GM04503 (cell line): ENCODE data around the gene MNX1.

Experiments
- DNase-seq: peaks from one replicate; pipeline ENCODE4 v3.0.0-alpha.2; 2012; ENCODE audit warnings: low read depth

The MNX1 gene

DNA sequence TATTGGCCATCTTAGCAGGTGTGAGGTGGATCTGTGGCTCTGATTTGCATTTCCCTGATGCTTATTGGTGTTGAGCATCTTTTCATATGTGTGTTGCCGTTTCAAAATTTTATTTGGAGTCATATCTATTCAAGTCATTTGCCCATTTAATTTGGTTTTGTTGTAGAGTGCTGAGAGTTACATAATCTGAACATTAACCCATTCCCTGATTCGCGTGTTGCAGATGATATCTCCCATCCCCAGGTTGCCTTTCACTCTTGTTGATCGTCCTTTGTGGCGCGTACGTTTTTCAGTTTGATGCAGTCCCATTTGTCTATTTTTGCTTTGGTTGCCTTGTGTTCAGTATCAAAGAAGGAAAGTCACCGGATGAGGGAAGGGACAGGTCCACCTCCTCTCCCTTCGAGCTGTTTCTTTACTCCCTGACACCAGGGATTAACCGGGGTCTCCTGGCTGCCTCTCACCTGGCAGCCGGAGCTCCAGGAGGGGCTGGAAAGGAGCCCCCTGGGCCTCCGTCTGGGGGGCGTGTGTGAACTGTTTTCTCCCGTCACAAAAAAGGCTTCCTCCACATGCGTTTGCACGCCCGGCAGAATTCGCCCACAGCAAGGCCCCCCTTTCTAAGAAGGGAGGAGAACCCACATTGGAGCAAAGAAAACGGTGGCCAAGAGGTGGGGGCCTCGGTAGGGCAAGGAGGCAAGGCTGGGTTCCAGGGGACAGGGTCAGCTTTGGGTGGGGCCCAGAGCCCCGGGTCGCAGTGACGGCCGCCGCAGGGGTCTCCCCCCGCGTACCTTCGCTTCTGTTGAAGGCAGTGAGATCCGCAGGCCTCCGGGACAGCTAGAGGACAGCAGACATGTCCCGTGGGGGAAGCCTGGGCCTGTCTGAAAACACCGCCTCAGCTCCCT lies 8.3 kb downstream of the MNX1 start:
- no peak for DNase-seq

DNA sequence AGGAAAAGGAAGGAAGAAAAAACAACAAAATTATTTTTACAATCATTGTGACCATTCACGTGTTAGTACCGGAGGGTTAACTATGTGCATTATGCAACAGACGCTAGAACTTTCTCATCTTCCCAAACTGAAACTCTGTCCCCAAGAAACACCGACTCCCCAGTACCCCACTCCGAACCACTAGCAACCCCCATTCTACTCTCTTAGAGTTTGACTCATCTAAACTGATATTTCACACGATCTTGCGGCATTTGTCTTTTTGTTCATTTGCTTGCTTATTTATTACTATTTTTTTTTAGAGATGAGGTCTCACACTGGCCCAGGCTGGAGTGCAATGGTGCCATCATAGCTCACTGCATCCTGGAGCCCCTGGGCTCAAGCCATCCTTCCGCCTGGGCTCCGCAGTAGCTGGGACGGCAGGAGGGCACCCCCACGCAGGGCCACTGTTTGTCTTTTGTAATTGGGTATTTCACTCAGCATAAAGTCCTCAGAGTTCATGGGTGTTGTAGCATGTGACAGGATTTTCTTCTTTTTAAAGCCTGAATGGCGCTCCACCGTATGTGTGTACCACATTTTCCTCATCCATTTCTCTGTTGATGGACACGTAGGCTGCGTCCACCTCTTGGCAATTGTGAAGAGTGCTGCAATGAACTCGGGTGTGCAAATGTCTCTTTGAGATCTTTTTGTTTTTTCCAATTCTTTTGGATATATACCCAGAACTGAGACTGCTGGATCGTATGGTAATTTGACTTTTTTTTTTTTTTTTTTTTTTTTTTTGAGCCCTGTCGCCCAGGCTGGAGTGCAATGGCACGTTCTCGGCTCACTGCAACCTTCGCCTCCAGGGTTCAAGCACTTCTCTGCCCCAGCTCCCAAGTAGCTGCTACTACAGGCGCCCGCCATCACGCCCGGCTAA lies 9.5 kb downstream of the MNX1 start:
- no peak for DNase-seq

DNA sequence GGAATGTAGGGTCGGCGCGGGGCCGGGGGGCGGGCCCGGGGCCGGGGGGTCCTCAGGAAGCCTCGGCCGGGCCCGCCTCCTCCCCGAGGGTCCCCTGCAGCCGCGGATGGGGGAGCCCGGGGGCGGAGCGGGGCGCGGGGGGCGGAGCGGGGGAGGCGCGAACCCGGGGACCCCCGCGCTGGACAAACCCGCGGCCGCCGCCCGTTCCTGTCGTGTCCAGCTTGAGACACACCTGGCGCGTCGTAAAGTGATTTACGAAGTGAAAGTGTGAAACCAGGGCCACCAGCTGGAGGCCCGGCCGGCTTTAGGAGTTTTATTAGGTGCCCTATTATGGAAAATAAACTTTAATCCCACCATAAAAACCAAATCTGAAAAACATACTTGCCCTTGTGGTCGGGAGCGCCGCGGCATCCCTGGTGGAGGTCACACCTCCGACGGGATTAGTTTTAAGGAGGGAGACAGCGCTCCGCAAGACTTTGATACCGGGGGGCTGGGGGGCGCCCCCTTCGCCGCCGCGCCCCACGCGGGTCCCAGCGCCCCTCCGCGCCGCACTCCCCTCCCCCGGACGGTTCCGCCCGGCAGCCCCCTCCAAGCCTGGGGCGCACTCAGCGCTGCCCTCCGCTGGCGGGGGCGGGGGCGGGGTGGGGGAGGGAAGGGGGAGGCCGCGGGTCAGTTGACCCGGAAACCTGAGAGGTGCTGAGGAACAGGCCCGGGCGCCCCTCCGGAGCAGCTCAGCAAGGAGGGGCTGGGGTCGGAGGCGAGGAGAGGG lies 10.3 kb downstream of the MNX1 start:
- DNase-seq, result no peak

DNA sequence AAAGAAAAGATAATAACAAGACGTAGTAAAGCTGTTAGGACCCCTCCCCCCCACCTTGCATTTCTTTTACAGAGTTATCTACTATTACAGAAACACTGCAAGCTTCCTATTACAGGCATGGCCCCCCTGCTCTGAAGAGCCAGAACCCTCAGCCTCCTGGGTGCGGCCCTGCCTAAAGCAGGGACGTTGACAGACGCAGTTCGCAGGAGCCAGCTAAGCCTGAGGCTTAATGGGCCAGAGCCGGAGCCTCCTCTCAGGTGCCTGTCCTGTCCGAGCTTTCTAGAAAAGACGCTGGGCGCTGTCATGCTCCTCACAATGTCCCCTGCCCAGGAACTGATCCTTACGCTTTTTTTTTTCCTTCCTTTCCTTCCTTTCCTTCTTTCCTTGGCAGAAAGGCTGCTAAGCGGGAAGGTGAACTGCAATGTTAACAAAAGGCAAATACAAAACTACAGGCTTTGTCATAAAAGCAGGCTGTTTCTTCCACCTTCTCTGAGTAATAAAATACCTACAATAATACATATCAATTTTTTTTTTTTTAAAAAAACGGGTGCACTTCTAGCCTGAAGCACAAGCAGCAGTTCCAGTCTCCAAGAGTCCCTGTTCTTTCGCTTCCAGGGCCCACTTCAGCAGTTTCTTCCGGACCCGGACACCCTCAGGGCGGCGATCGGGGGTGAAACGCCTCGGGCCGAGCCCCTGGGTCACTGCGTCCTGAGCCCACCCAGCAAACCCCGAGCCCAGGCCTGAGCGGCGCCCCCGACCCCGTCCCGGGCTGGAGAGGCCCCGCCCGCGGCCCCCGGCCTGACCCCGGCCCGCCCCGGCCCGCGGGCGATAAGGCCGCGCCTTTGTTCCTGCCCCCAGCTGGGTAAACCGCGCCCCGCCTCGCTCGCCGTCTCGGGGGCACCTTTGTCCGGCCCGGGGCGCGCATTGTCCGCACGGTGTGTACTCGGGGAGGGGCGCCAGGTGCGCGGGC lies 11.2 kb downstream of the MNX1 start:
- no peak for DNase-seq

DNA sequence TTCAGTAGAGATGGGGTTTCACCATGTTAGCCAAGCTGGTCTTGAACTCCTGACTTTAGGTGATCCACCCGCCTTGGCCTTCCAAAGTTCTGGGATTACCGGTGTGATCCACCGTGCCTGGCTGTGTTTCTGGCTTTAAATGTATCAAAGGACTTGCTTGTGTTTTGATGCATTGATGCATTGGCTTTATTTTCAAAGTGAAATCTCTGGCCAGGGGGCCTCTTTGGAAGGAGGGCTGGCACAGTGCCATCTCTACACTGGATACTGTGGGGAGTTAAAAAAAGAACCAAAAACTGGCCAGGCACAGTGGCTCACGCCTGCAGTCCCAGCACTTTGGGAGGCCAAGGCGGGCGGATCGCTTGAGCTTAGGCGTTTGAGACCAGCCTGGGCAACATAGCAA lies 16.0 kb downstream of the MNX1 start:
- no peak for DNase-seq

DNA sequence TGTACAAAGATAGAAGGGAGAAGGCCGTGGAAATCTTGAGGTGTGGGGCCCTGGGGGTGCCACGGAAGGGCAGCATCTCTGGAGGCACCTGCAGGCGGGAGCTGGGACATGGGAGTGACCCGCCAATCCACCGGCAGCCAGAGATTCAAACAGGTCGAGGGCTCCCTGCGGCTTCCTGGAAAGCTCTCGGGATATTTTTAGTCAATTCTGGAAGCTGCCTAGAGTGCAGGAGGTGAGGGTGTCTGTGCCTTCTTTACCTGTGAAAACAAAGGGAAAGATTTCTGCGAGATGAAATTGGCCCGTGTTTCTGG lies 16.6 kb downstream of the MNX1 start:
- no peak for DNase-seq

DNA sequence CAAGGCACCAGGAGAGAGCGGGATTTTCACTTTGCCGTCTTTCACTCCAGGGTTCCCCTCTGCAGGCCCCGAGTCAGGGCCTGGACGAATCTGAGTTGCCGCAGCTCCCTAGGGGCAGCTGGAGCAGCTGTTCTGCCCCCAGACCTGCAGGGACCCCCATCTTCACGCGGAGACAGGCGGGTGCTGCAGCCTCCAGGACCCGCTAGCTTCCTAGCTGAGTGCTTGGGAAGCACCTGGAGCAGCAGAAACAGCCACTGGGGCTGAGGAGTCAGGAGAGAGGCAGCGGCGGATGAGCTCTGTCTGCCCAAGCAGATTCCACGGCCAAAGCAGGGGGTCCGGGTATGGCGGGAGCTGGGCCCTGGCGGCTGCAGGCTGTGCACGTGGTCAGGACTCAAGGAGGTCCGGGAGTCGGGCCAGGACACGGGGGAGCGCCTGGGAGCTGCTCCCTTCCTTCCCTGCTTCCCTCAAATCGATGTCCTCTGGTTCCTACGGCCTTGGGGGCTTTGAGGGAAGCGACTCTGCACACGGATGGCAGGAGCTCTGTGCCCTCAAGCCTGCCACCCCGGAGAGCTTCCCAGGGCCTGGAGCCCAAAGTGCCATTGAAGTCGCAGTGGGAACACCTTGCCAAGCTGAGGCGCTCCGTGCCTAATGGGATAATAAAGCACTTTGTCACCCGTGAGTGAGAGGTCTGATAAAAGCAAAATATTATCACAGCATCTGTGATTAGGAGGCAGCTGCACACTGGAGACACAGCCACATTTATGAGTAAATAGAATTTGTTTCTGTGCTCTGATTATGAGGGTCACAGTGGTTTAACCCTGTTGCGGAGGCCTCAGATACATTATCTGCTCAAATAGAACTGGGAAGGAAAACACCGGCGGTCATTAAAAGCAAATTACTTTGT lies 17.2 kb downstream of the MNX1 start:
- no peak for DNase-seq

DNA sequence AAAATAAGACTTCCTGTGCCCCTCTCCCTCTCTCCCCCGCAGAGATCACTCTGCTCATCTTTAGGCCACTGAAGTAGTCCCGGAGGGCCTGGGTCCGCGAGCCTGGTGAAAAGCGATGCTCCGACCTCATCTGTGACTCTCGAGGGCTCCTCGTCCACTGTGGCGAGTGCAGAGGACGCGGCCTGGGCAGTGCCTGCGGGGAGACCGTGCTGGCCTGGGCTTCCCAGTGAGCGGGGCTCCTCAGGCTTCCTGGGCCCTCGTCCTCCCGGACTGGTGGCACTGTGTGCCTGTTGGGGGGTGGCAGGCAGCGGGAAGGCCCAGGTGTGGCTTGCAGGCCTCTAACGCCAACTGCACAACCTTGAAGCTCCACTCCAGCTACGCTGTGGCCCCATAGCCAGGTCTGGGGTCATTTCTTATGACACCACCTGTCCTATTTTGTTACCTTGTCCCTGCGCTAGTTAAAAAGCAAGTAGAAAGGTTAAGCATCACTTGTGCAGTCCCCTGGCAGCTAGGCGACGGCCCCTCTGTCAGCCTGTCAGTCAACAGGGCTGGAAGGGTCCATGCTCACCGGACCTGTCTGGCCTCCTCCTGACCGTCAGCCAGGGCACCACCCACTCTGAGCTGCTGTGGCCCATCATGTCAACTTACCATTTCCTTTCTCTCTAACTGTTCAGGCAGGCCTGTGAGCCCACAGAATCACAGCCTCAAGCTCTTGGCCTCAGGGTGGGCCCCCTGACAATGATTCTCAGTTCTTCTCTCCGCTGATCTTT lies 20.5 kb downstream of the MNX1 start:
- DNase-seq, result no peak

DNA sequence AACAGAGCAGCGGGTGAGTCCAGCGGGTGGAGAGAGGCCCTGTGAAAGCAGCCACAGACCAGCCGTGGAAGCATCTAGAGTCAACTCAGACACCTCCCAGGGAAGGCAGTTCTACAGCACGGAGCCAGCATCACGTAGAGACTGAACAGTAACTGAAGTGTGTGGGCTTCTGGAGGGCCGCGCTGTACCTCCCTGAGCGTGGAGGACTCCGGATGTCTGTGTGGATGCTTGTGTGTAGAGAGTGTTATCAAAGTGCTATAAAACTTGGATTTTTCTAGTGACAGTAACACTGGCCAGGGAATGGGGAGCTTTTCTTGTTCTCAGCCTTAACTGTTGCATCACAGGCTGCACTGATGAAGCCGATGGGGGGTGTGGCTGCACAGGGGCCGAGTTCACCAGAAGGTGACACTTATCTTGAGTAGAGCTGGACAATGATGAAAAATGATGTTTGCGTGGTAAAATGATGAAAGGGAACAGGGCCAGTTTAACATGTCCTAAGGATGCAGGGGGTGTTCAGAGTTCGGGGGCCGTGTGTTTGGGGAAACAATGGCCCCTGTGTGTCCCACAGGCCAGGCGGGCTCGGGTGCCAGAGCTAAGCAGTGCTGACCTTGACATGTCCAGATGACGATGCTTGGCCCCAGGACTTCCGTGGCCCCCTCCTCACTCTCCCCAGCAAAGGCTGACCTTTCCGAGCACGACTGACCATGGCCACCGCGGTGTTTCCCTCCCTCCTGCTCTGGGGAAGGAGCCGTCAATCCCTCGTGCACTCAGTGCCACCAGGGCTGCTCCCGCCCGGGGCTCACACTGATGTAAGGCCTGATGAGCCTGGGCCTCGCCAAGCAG lies 21.9 kb downstream of the MNX1 start:
- no peak for DNase-seq

DNA sequence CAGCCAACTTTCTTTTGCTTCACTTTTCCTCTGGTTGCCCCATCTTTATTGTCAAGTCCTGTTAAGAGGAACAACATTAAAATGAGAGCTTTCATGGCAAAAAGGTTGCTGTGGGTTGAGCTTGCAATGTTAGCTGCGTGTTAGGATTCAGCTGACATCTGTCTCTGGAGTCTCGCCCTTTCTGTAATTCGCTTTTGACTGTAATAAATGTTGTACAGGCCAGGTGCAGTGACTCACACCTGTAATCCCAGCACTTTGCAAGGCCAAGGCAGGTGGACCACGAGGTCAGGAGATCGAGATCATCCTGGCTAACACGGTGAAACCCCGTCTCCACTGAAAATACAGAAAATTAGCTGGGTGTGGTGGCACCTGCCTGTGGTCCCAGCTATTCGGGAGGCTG lies 24.1 kb downstream of the MNX1 start:
- DNase-seq, result no peak

DNA sequence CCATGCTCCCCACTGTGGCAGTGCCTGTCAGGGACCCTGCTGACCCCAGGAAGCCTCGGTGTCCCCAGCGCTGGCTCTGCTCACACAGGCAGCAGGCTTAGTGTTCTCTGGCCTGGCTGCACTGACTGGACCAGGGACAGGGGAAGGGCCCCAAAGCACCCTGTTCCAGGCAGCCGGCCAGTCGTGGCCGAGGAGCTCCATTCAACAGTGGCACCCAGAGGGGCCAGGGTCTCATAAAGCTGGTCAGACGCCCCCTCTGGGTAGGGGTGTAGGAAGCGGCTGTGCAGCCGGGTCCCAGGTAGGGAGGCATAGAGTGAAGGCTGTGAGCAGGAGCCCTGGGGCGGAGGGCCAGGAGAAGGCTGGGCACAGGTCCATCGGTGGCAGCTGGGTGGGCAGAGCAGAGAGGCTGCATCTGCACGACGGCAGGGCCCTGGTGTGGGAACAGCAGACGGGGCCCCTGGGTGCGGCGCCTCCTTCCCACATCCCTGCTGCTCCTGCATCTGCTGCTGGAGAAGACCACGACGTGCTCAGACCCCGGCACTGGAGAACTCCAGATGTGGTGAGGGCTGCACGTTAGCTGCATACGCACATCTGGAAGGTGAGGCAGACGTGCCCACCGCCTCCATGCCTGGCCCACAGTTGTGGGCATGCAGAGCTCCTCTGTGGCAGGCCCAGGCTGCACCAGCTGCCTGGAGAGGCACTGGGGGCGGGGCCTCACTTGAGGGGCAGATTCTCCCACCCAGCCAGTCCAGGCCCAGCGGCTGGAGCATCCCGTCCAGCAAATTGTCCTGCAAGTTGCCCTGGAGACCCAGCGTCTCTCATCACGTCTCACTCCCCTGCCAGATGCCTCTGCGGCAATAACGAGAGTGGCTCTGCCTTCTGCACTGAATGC lies 25.1 kb downstream of the MNX1 start:
- DNase-seq, result no peak

DNA sequence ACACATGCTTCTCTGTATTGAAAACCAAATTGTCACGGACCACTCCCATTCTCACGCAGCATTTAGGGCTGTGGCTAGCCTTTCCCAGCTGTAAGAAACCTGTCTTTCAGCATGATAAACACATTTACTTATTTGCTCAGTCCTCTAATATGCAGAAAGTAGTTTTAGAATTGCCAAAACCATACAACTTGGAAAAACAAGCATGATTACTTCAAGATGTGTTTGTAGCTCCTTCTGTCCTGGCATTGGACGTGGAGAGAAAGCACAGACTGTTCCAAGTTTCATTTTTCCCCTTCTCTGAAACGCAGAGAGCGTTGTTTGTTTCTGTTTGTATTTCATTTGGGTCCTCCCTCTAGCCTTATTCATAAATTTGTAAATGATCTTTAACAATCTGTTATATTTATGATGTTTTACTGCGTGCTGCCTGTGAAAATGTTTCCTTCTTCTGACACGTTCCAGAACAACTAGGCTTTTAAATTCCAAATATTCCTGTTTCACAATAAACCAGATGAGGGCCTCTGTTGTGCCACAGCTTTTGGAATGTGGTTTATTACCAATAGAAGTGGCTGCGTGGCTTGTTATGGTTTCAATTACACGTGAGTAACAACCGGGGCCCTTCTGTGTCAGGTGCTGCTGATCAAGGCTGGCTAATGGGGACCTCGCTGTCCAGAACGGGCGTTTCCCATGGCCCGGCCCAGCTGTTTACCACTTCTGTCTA lies 26.1 kb downstream of the MNX1 start:
- DNase-seq, result peak; percentile 90

DNA sequence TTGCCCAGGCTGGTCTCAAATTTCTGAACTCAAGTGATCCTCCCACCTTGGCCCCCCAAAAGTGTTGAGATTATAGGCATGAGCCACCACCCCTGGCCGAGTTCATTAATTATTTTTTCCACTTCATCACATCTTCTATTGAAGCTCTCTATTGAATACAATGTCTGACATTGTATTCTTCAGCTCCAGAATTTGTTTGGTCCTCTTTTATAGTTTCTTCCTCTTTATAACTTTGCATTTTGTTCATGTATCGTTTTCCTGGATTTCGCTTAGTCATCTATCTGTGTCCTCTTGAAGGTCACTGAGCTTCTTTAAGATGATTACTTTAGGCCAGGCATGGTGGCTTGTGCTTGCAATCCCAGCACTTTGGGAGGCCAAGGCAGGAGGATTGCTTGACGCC lies 30.8 kb downstream of the MNX1 start:
- DNase-seq, result no peak

DNA sequence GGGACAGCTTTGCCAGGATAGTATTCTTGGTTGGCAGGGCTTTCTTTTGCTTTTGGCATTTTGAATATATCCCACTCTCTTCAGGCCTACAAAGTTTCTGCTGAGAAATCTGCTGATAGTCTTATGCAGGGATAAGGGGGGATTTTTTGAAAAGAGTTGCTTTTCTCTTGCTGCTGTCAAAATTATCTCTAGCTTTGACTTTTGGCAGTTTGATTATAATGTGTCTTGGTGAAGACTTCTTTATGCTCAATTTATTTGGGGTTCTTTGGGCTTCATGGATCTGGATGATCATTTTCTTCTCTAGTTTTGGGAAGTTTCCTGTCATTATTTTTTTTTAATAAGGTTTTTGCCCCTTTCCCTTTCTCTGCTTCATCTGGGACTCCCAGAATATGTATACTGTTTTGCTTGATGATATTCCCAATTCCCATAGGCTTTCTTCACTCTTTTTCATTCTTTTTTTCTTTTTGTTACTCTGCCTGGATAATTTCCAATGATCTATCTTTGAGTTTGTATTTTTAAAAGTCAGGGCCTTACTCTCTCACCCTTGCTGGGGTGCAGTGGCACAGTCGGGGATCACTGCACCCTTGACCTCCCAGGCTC lies 31.4 kb downstream of the MNX1 start:
- no peak for DNase-seq

DNA sequence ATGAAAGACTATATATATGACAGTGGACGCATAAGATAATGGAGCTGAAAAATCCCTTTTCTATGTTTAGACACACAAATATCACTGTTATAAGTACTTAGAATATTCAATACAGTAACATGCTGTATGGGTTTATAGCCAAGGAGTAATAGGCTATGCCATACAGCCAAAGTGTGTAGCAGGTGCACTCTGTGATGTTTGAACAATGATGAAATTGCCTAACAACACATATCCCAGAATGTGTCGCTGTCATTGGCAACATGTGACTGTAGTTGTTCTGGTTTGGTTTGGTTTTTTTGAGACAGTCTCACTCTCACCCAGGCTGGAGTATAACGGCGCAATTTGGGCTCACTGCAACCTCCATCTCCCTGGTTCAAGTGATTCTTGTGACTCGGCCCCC lies 34.8 kb downstream of the MNX1 start:
- no peak for DNase-seq

DNA sequence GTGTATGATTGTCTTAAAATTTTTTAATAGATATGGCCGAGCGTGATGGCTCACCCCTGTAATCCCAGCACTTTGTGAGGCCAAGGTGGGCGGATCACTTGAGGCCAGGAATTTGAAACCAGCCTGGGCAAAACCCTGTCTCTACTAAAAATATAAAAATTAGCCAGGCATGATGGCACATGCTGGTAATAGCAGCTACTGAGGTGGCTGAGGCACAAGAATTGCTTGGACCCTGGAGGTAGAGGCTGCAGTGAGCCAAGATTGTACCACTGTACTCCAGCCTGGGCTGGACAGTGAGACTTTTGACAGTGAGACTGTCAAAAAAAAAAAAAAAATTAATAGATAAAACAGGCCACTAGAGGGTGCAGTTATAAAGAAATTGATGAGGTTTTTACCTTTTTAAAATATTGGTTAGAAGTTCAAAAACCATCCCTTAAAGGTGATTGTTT lies 40.5 kb downstream of the MNX1 start:
- no peak for DNase-seq
